Right lobe of liver (tissue), 6 donors: ENCODE data around the gene G3BP1. TPM values are rescaled to one million over a fixed set of nuclear protein-coding genes. Genes with fewer than 3 reads are reported as not detected.

Experiments used
- ATAC-seq, 4 donors: fragments of 200-7000 bp; cut with Tn5 transposase; one replicate each; pipeline ENCODE4 v1.9.1; 2020; ENCODE audit warnings: mild to moderate bottlenecking in 4 of 4, moderate library complexity in 4 of 4
- DNase-seq, 3 donors: peaks; one replicate each; pipeline ENCODE4 v3.0.0-alpha.2; 2020
- H3K27ac ChIP-seq, 3 donors: fragments of 200-600 bp; one replicate each; pipeline ENCODE4 v1.8.0; 2022
- H3K27me3 ChIP-seq, 2 donors: fragments of 200-600 bp; one replicate each; pipeline ENCODE4 v1.8.0; 2022
- H3K36me3 ChIP-seq, 4 donors: fragments of 200-600 bp; sonication (generic) in 1 of 4; one replicate each; pipeline versions ENCODE4 v1.5.1 to v1.8.0; 2017 to 2022; ENCODE audit warnings: control low read depth in 1 of 4
- H3K4me1 ChIP-seq, 4 donors: fragments of 200-600 bp; sonication (generic) in 1 of 4; one replicate each; pipeline versions ENCODE4 v1.5.1 to v1.8.0; 2017 to 2022; ENCODE audit warnings: control low read depth in 1 of 4
- H3K4me3 ChIP-seq, 3 donors: fragments of 200-600 bp; one replicate each; pipeline ENCODE4 v1.8.0; 2022
- H3K9me3 ChIP-seq, 4 donors: fragments of 200-600 bp; sonication (generic) in 1 of 4; one replicate each; pipeline versions ENCODE4 v1.5.1 to v1.8.0; 2017 to 2022; ENCODE audit warnings: control low read depth in 1 of 4
- POLR2A ChIP-seq: fragments of 450-650 bp; IDR thresholded peaks from one replicate; pipeline ENCODE4 v1.6.1; 2017; ENCODE audit warnings: antibody characterized with exemption, mild to moderate bottlenecking
- WGBS: methylation state at CpG from one replicate; pipeline ENCODE4 v1.1.6; 2018; ENCODE audit warnings: low coverage, low lambda C conversion rate; ENCODE audit not compliant: insufficient coverage; ENCODE audit errors: missing lambda C conversion rate; 5-methylcytosine and 5-hydroxymethylcytosine counted together
- intact Hi-C, 2 donors: fragments of 100-400 bp; cut with DNase I; formaldehyde crosslinking; loops; one replicate each; pipeline versions ENCODE4 v1.11.2 to v1.14.1; 2022
- total RNA-seq, 6 experiments: library from RNA; depleted of rRNA in 2 of 6; stranded (reverse); fragments of >200 nt in 2 of 6; fragmentation: NEBNext Ultra II Directional in 3 of 6; extraction: Animal tissue kit (Norgen Biotek cat#: 25700) in 3 of 6; gene quantifications; one replicate each; pipeline versions ENCODE4 v1.1.0 to v1.2.4, GENCODE V29; 2016 to 2023
- TF ChIP-seq, protein P1 (sequence below), 4 donors: fragments of 200-600 bp in 3 of 4; fragments of 450-650 bp in 1 of 4; IDR thresholded peaks; one replicate each; pipeline versions ENCODE4 v1.5.1 to v1.8.0; 2016 to 2022; ENCODE audit warnings: antibody characterized with exemption in 4 of 4, mild to moderate bottlenecking in 2 of 4
- donor health status: DM: no; HTN: yes; CAD: no.
- donor health status: DM: no; HTN: no; CAD: no.
- donor health status: DM: no; HTN: no; CAD: no.
- donor health status: DM: no; HTN: yes; CAD: no.
- donor health status: DM: no; HTN: yes; CAD: no.

Gene G3BP1
- total RNA-seq, 6 experiments from 2014 or later, result 63.9 to 107 (median 94.5) TPM

DNA sequence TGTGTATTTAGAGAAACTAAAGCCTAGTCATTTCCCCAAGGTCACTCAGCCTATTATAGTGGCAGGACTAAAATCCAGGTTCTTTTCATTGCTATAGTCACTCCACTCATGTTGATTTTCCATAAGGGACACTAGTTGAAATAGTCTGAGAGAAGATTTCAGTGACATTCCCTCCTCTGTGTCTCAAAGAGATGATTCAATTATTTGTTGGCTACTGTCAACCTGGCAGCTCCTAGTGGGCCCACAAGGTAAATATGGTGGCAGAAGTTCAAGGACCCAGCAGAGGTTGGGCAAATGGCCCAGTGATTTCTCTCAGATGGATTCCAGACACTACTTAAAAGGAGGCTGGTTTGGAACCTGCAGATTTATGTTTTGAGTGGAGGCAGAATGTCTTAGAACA, 48.1 kb downstream of the G3BP1 start:
- H3K4me1 ChIP-seq, result no peaks in the 10 kb centered on the region
- no peak for DNase-seq
- intact Hi-C loops, result loop anchor here in 1 of 2 donors (10.0 kb wide), 1 partner anchor 325 kb away; no protein-coding TSS in a partner anchor
- no peak overlapping the region for H3K27ac ChIP-seq
- no peaks in the 10 kb centered on the region for H3K27me3 ChIP-seq
- no peaks in the 10 kb centered on the region for H3K9me3 ChIP-seq
- H3K4me3 ChIP-seq, result no peak overlapping the region
- no peaks in the 10 kb centered on the region for H3K36me3 ChIP-seq
- TF ChIP-seq POLR2A, result no peak
- TF ChIP-seq, protein P1, sequence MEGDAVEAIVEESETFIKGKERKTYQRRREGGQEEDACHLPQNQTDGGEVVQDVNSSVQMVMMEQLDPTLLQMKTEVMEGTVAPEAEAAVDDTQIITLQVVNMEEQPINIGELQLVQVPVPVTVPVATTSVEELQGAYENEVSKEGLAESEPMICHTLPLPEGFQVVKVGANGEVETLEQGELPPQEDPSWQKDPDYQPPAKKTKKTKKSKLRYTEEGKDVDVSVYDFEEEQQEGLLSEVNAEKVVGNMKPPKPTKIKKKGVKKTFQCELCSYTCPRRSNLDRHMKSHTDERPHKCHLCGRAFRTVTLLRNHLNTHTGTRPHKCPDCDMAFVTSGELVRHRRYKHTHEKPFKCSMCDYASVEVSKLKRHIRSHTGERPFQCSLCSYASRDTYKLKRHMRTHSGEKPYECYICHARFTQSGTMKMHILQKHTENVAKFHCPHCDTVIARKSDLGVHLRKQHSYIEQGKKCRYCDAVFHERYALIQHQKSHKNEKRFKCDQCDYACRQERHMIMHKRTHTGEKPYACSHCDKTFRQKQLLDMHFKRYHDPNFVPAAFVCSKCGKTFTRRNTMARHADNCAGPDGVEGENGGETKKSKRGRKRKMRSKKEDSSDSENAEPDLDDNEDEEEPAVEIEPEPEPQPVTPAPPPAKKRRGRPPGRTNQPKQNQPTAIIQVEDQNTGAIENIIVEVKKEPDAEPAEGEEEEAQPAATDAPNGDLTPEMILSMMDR (IDR thresholded peaks at IDR 0.05), result no peak
- ATAC-seq, result peak in 3 of 4 donors; percentile 36 to 70 (median 63)

GRCh38 chr5:151820271-151820670, 48.5 kb downstream of the G3BP1 start:
- 71% methylated on average over 3 of the region's 3 CpGs for WGBS
- intact Hi-C loops, result loop anchor here in 1 of 2 donors (10.0 kb wide), 1 partner anchor 325 kb away; no protein-coding TSS in a partner anchor
- Histone ChIP-seq H3K27me3 (no peaks in the 10 kb centered on the region), H3K4me1 (no peaks in the 10 kb centered on the region), H3K4me3 (no peak overlapping the region), H3K9me3 (no peaks in the 10 kb centered on the region), H3K27ac (no peak overlapping the region), H3K36me3 (no peaks in the 10 kb centered on the region)
- DNase-seq (no peak), ATAC-seq (no peak)
- TF ChIP-seq POLR2A, result no peak
- TF ChIP-seq, protein P1 (IDR thresholded peaks at IDR 0.05), result no peak

- intact Hi-C loops, result loop anchor here in 1 of 2 donors (10.0 kb wide), 1 partner anchor 324 kb away; no protein-coding TSS in a partner anchor
- Histone ChIP-seq H3K9me3 (no peaks in the 10 kb centered on the region), H3K4me3 (no peak overlapping the region), H3K4me1 (no peaks in the 10 kb centered on the region), H3K36me3 (no peaks in the 10 kb centered on the region), H3K27me3 (no peaks in the 10 kb centered on the region), H3K27ac (no peak overlapping the region)
- no peak for ATAC-seq
- no peak for DNase-seq
- TF ChIP-seq, protein P1 (IDR thresholded peaks at IDR 0.05), result no peak
- 100% methylated on average over 1 of the region's 1 CpG for WGBS
These were observed 49.1 kb downstream of the G3BP1 start for GRCh38 chr5:151820903-151821302.

GRCh38 chr5:151822141-151822540, 50.4 kb downstream of the G3BP1 start:
- intact Hi-C loops, result loop anchor here in 1 of 2 donors (10.0 kb wide), 1 partner anchor 323 kb away; no protein-coding TSS in a partner anchor
- Histone ChIP-seq H3K4me3 (no peak overlapping the region), H3K4me1 (no peaks in the 10 kb centered on the region), H3K36me3 (no peaks in the 10 kb centered on the region), H3K27ac (no peak overlapping the region), H3K9me3 (no peaks in the 10 kb centered on the region), H3K27me3 (no peaks in the 10 kb centered on the region)
- ATAC-seq, result no peak
- no peak for DNase-seq
- TF ChIP-seq, protein P1 (IDR thresholded peaks at IDR 0.05), result no peak
- TF ChIP-seq POLR2A, result no peak
- WGBS, result 97% methylated on average over 4 of the region's 4 CpGs

GRCh38 chr5:151825445-151825844, 53.7 kb downstream of the G3BP1 start:
- DNase-seq, result peak in 1 of 3 donors; percentile 26
- peak; percentile 85 to 87 (median 86) for ATAC-seq
- no peaks in the 10 kb centered on the region for H3K36me3 ChIP-seq
- intact Hi-C loops, result loop anchor here in 1 of 2 donors (10.0 kb wide), 1 partner anchor 319 kb away; no protein-coding TSS in a partner anchor
- WGBS, result no CpG with 5 or more reads among the region's 1 CpG
- TF ChIP-seq POLR2A, result no peak
- TF ChIP-seq, protein P1 (IDR thresholded peaks at IDR 0.05), result peak; percentile 75 to 82 (median 80)
- H3K27me3 ChIP-seq, result no peaks in the 10 kb centered on the region
- no peak overlapping the region for H3K27ac ChIP-seq
- no peaks in the 10 kb centered on the region for H3K4me1 ChIP-seq
- no peaks in the 10 kb centered on the region for H3K9me3 ChIP-seq
- H3K4me3 ChIP-seq, result no peak overlapping the region
